WTC11 (cell line): Measurements from ENCODE around the gene KCNK3. TPM values are rescaled to one million over a fixed set of nuclear protein-coding genes. Genes with fewer than 3 reads are reported as not detected.

Source experiments
- ATAC-seq: fragments of 200-7000 bp; cut with Tn5 transposase; 2 replicates; pipeline ENCODE4 v1.10.0; 2021; ENCODE audit warnings: mild to moderate bottlenecking, moderate library complexity
- CTCF ChIA-PET: fragments of 300-600 bp; sonication (Branson Sonifier 250); formaldehyde crosslinking; loops from one replicate; lab custom pipeline; 2021; ENCODE audit warnings: antibody characterized with exemption; lab: Charles Lee
- POLR2A ChIA-PET: fragments of 350-600 bp; sonication (Branson Sonifier 250); formaldehyde crosslinking; loops from one replicate; lab custom pipeline; 2021; ENCODE audit warnings: antibody characterized with exemption; lab: Charles Lee
- DNase-seq: peaks from one replicate; pipeline ENCODE4 v3.0.0; 2021; ENCODE audit warnings: low spot score
- H3K27ac Mint-ChIP-seq: 2 replicates; pipeline ENCODE4 v1.8.0; 2021; ENCODE audit warnings: mixed read lengths
- H3K27me3 Mint-ChIP-seq: 2 replicates; pipeline ENCODE4 v1.8.0; 2021; ENCODE audit warnings: low read depth, mild to moderate bottlenecking, moderate library complexity, mixed read lengths
- H3K36me3 Mint-ChIP-seq: 2 replicates; pipeline ENCODE4 v1.8.0; 2021; ENCODE audit warnings: mixed read lengths
- H3K4me1 Mint-ChIP-seq: 2 replicates; pipeline ENCODE4 v1.8.0; 2022; ENCODE audit warnings: mixed read lengths
- H3K4me3 Mint-ChIP-seq: 2 replicates; pipeline ENCODE4 v1.8.0; 2021; ENCODE audit warnings: mild to moderate bottlenecking, moderate library complexity, mixed read lengths
- H3K9me3 Mint-ChIP-seq: 2 replicates; pipeline ENCODE4 v1.8.0; 2021; ENCODE audit warnings: mixed read lengths
- ATF1 ChIP-seq: sonication (generic); formaldehyde crosslinking; IDR thresholded peaks from 2 replicates; pipeline ENCODE4 v1.8.1; 2023; ENCODE audit warnings: mild to moderate bottlenecking, moderate library complexity, missing genetic modification reagents
- ATF6 ChIP-seq: sonication (generic); formaldehyde crosslinking; IDR thresholded peaks from 2 replicates; pipeline ENCODE4 v1.8.1; 2023; ENCODE audit warnings: mild to moderate bottlenecking, missing genetic modification reagents
- EMX1 ChIP-seq: fragments of 250-450 bp; sonication (Bioruptor Pico); IDR thresholded peaks from 2 replicates; pipeline ENCODE4 v1.8.0; 2021; ENCODE audit warnings: mild to moderate bottlenecking
- ETV6 ChIP-seq: sonication (generic); formaldehyde crosslinking; IDR thresholded peaks from 2 replicates; pipeline ENCODE4 v1.8.1; 2022; ENCODE audit warnings: mild to moderate bottlenecking, missing genetic modification reagents
- FOXP4 ChIP-seq: sonication (generic); formaldehyde crosslinking; IDR thresholded peaks from 2 replicates; pipeline ENCODE4 v1.8.0; 2022; ENCODE audit warnings: mild to moderate bottlenecking, missing genetic modification reagents
- IRF2 ChIP-seq: sonication (generic); formaldehyde crosslinking; IDR thresholded peaks from 2 replicates; pipeline ENCODE4 v1.8.0; 2022; ENCODE audit warnings: low read depth, missing genetic modification reagents, borderline replicate concordance
- NFATC4 ChIP-seq: fragments of 250-450 bp; sonication (Bioruptor Pico); IDR thresholded peaks from 2 replicates; pipeline ENCODE4 v1.9.0; 2021; ENCODE audit warnings: mild to moderate bottlenecking
- NR3C1 ChIP-seq: sonication (generic); formaldehyde crosslinking; conservative IDR thresholded peaks from 2 replicates; pipeline ENCODE4 v1.8.1; 2023; ENCODE audit warnings: low read depth, mild to moderate bottlenecking, missing genetic modification reagents
- OVOL2 ChIP-seq: fragments of 250-450 bp; sonication (Bioruptor Pico); IDR thresholded peaks from 2 replicates; pipeline ENCODE4 v1.9.0; 2021; ENCODE audit warnings: mild to moderate bottlenecking, borderline replicate concordance
- RELA ChIP-seq: sonication (generic); formaldehyde crosslinking; IDR thresholded peaks from 2 replicates; pipeline ENCODE4 v1.8.1; 2022; ENCODE audit warnings: missing genetic modification reagents, mild to moderate bottlenecking, borderline replicate concordance
- TP53 ChIP-seq: sonication (generic); formaldehyde crosslinking; IDR thresholded peaks from 2 replicates; pipeline ENCODE4 v1.8.1; 2023; ENCODE audit warnings: mild to moderate bottlenecking, missing genetic modification reagents
- ZBTB21 ChIP-seq: sonication (generic); formaldehyde crosslinking; IDR thresholded peaks from 2 replicates; pipeline ENCODE4 v1.8.1; 2023; ENCODE audit warnings: mild to moderate bottlenecking, missing genetic modification reagents, borderline replicate concordance
- ZNF121 ChIP-seq: sonication (generic); formaldehyde crosslinking; IDR thresholded peaks from 2 replicates; pipeline ENCODE4 v1.8.0; 2023; ENCODE audit warnings: missing genetic modification reagents
- ZNF416 ChIP-seq: fragments of 250-450 bp; sonication (Bioruptor Pico); IDR thresholded peaks from 2 replicates; pipeline ENCODE4 v1.9.0; 2021; ENCODE audit warnings: mild to moderate bottlenecking, inconsistent platforms
- ZNF532 ChIP-seq: fragments of 250-450 bp; sonication (Bioruptor Pico); IDR thresholded peaks from 2 replicates; pipeline ENCODE4 v1.9.0; 2021; ENCODE audit warnings: mild to moderate bottlenecking, borderline replicate concordance
- total RNA-seq: library from RNA; stranded (reverse); gene quantifications from 3 replicates; pipeline ENCODE4 v1.2.3, GENCODE V29; 2021
- TF ChIP-seq, protein P1 (sequence below): sonication (generic); formaldehyde crosslinking; IDR thresholded peaks from 2 replicates; pipeline ENCODE4 v1.8.1; 2023; ENCODE audit warnings: mild to moderate bottlenecking, missing genetic modification reagents, moderate library complexity
- TF ChIP-seq, protein P2 (sequence below): sonication (generic); formaldehyde crosslinking; IDR thresholded peaks from 2 replicates; pipeline ENCODE4 v1.8.1; 2022; ENCODE audit warnings: mild to moderate bottlenecking, missing genetic modification reagents, moderate library complexity, borderline replicate concordance

Gene KCNK3
- total RNA-seq, 1 experiment from 2014 or later: 0.22 TPM

GRCh38 chr2:26649322-26649721, 43.2 kb upstream of the KCNK3 start:
- Mint-ChIP-seq H3K4me1 (peaks cover 17% of the 10 kb centered on the region), H3K4me3 (no peak overlapping the region), H3K27ac (no peak overlapping the region), H3K27me3 (peaks cover 4% of the 10 kb centered on the region; the same call in 1 of the 2 replicates), H3K9me3 (peaks cover 6% of the 10 kb centered on the region; the same call in 1 of the 2 replicates), H3K36me3 (no peaks in the 10 kb centered on the region)
- DNase-seq (no peak), ATAC-seq (no peak)
- CTCF ChIA-PET: interaction anchor here (1.2 kb wide), 1 partner anchor 26 kb away, joined by 3 read pairs; no protein-coding TSS in a partner anchor
- POLR2A ChIA-PET: no interaction called here
- no peak for TF ChIP-seq NFATC4 (CRISPR knock-in tag)
- TF ChIP-seq ZBTB21 (CRISPR knock-in tag): no peak
- TF ChIP-seq ZNF121: no peak
- TF ChIP-seq ATF1 (CRISPR knock-in tag): no peak
- TF ChIP-seq TP53 (CRISPR knock-in tag): no peak
- TF ChIP-seq RELA (CRISPR knock-in tag): no peak
- no peak for TF ChIP-seq NR3C1
- TF ChIP-seq IRF2 (CRISPR knock-in tag): no peak
- TF ChIP-seq, protein P1, sequence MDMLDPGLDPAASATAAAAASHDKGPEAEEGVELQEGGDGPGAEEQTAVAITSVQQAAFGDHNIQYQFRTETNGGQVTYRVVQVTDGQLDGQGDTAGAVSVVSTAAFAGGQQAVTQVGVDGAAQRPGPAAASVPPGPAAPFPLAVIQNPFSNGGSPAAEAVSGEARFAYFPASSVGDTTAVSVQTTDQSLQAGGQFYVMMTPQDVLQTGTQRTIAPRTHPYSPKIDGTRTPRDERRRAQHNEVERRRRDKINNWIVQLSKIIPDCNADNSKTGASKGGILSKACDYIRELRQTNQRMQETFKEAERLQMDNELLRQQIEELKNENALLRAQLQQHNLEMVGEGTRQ (CRISPR knock-in tag): no peak
- TF ChIP-seq EMX1: no peak
- TF ChIP-seq, protein P2, sequence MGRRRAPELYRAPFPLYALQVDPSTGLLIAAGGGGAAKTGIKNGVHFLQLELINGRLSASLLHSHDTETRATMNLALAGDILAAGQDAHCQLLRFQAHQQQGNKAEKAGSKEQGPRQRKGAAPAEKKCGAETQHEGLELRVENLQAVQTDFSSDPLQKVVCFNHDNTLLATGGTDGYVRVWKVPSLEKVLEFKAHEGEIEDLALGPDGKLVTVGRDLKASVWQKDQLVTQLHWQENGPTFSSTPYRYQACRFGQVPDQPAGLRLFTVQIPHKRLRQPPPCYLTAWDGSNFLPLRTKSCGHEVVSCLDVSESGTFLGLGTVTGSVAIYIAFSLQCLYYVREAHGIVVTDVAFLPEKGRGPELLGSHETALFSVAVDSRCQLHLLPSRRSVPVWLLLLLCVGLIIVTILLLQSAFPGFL (CRISPR knock-in tag): no peak
- TF ChIP-seq ZNF532 (CRISPR knock-in tag): no peak
- no peak for TF ChIP-seq ZNF416 (CRISPR knock-in tag)
- no peak for TF ChIP-seq ETV6 (CRISPR knock-in tag)
- TF ChIP-seq FOXP4 (CRISPR knock-in tag): no peak
- TF ChIP-seq OVOL2 (CRISPR knock-in tag): no peak
- no peak for TF ChIP-seq ATF6 (CRISPR knock-in tag)
